Trophoblast cell (in vitro differentiated cells and primary cell): Measurements from ENCODE around the gene AIP.

Experiments used
- DNase-seq, 2 donors: peaks; one replicate each; pipeline ENCODE4 v3.0.0-alpha.2; 2016
- H2AFZ ChIP-seq: 2 replicates; pipeline ENCODE4 v1.6.1; 2013; ENCODE audit warnings: low read length, moderate library complexity, mild to moderate bottlenecking; ENCODE audit not compliant: insufficient read depth, poor library complexity
- H2AK5ac ChIP-seq: 2 replicates; pipeline ENCODE4 v1.6.1; 2013; ENCODE audit warnings: mild to moderate bottlenecking, low read length
- H2BK120ac ChIP-seq: 2 replicates; pipeline ENCODE4 v1.6.1; 2013; ENCODE audit warnings: low read length, mild to moderate bottlenecking, moderate library complexity; ENCODE audit not compliant: insufficient read depth, poor library complexity
- H2BK12ac ChIP-seq: 2 replicates; pipeline ENCODE4 v1.6.1; 2013; ENCODE audit warnings: mild to moderate bottlenecking, low read length, moderate library complexity
- H2BK5ac ChIP-seq: 2 replicates; pipeline ENCODE4 v1.6.1; 2013; ENCODE audit warnings: low read length, low read depth, moderate library complexity, mild to moderate bottlenecking; ENCODE audit not compliant: poor library complexity
- H3K14ac ChIP-seq: 2 replicates; pipeline ENCODE4 v1.6.1; 2013; ENCODE audit warnings: mild to moderate bottlenecking, low read length
- H3K18ac ChIP-seq: 2 replicates; pipeline ENCODE4 v1.6.1; 2013; ENCODE audit warnings: mild to moderate bottlenecking, low read length
- H3K23ac ChIP-seq: 2 replicates; pipeline ENCODE4 v1.6.1; 2013; ENCODE audit warnings: low read length
- H3K27ac ChIP-seq: 2 replicates; pipeline ENCODE4 v1.5.1; 2013; ENCODE audit warnings: low read depth, mild to moderate bottlenecking, inconsistent platforms, low read length, moderate library complexity
- H3K27me3 ChIP-seq: 2 replicates; pipeline ENCODE4 v1.6.1; 2013; ENCODE audit warnings: inconsistent platforms, mild to moderate bottlenecking, low read length, moderate library complexity; ENCODE audit not compliant: insufficient read depth
- H3K36me3 ChIP-seq, 2 experiments: 1 replicate in 1 of 2; 2 replicates in 1 of 2; pipeline ENCODE4 v1.6.1; 2013; ENCODE audit warnings: low read length in 2 of 2, mild to moderate bottlenecking in 2 of 2, moderate library complexity in 1 of 2; ENCODE audit not compliant: insufficient read depth in 2 of 2, control insufficient read depth in 1 of 2
- H3K4ac ChIP-seq: 2 replicates; pipeline ENCODE4 v1.6.1; 2013; ENCODE audit warnings: low read depth, mild to moderate bottlenecking, low read length, moderate library complexity
- H3K4me1 ChIP-seq, 2 experiments: 1 replicate in 1 of 2; 2 replicates in 1 of 2; pipeline ENCODE4 v1.6.1; 2013; ENCODE audit warnings: low read length in 2 of 2, mild to moderate bottlenecking in 2 of 2, moderate library complexity in 1 of 2; ENCODE audit not compliant: insufficient read depth in 2 of 2, control insufficient read depth in 1 of 2
- H3K4me2 ChIP-seq: 2 replicates; pipeline ENCODE4 v1.6.1; 2013; ENCODE audit warnings: inconsistent platforms, mild to moderate bottlenecking, low read length, moderate library complexity
- H3K4me3 ChIP-seq: 2 replicates; pipeline ENCODE4 v1.5.1; 2013; ENCODE audit warnings: mild to moderate bottlenecking, low read depth, low read length, inconsistent platforms
- H3K79me1 ChIP-seq: one replicate; pipeline ENCODE4 v1.6.1; 2013; ENCODE audit warnings: low read length
- H3K79me2 ChIP-seq: 2 replicates; pipeline ENCODE4 v1.6.1; 2013; ENCODE audit warnings: low read length, mild to moderate bottlenecking; ENCODE audit not compliant: control insufficient read depth, insufficient read depth, poor library complexity
- H3K9ac ChIP-seq: 2 replicates; pipeline ENCODE4 v1.6.1; 2013; ENCODE audit warnings: mild to moderate bottlenecking, low read length
- H3K9me3 ChIP-seq: 2 replicates; pipeline ENCODE4 v1.6.1; 2013; ENCODE audit warnings: low read depth, mild to moderate bottlenecking, control low read depth, inconsistent platforms, low read length; ENCODE audit not compliant: insufficient read depth
- H4K12ac ChIP-seq: 2 replicates; pipeline ENCODE4 v1.6.1; 2013; ENCODE audit warnings: low read depth, mild to moderate bottlenecking, low read length, moderate library complexity
- H4K8ac ChIP-seq: 2 replicates; pipeline ENCODE4 v1.6.1; 2013; ENCODE audit warnings: low read depth, mild to moderate bottlenecking, low read length, moderate library complexity
- H4K91ac ChIP-seq: one replicate; pipeline ENCODE4 v1.6.1; 2013; ENCODE audit warnings: low read depth, mild to moderate bottlenecking, low read length, moderate library complexity
- WGBS: extraction: QIAGEN DNeasy Blood & Tissue Kit; methylation state at CpG from one replicate; pipeline ENCODE4 v1.1.7; 2013; ENCODE audit warnings: missing lambda C conversion rate; ENCODE audit not compliant: insufficient read length, insufficient coverage; ENCODE audit errors: extremely low coverage; 5-methylcytosine and 5-hydroxymethylcytosine counted together

Gene AIP

GRCh38 chr11:67534070-67534679, 51.3 kb downstream of the AIP start:
- no peak overlapping the region for H3K9ac ChIP-seq
- H2BK120ac ChIP-seq = no peak overlapping the region
- H3K79me1 ChIP-seq = no peaks in the 10 kb centered on the region
- no peak overlapping the region for H3K4me3 ChIP-seq
- no peaks in the 10 kb centered on the region for H3K79me2 ChIP-seq
- no peak overlapping the region for H4K12ac ChIP-seq
- no peak overlapping the region for H3K4ac ChIP-seq
- no peak overlapping the region for H3K18ac ChIP-seq
- H3K36me3 ChIP-seq = peaks cover 0 to 2% of the 10 kb centered on the region in 2 experiments
- H3K27ac ChIP-seq = no peak overlapping the region
- no peak overlapping the region for H3K23ac ChIP-seq
- H2BK12ac ChIP-seq = no peak overlapping the region
- no peak overlapping the region for H4K8ac ChIP-seq
- H3K27me3 ChIP-seq = no peaks in the 10 kb centered on the region
- peaks cover 12% of the 10 kb centered on the region for H3K9me3 ChIP-seq
- no peak overlapping the region for H3K14ac ChIP-seq
- H4K91ac ChIP-seq = no peak overlapping the region
- no peak overlapping the region for H2AK5ac ChIP-seq
- H2BK5ac ChIP-seq = no peak overlapping the region
- no peak overlapping the region for H2AFZ ChIP-seq
- 100% methylated on average over 1 of the region's 4 CpGs for WGBS
- DNase-seq = no peak
- no peaks in the 10 kb centered on the region for H3K4me1 ChIP-seq
- H3K4me2 ChIP-seq = no peak overlapping the region

GRCh38 chr11:67535561-67535960, 52.7 kb downstream of the AIP start:
- no peak overlapping the region for H3K4me2 ChIP-seq
- no peak overlapping the region for H3K14ac ChIP-seq
- no peak overlapping the region for H3K27ac ChIP-seq
- no peak overlapping the region for H3K23ac ChIP-seq
- no peak for DNase-seq
- H2AFZ ChIP-seq = no peak overlapping the region
- no peak overlapping the region for H2BK120ac ChIP-seq
- WGBS = no CpG with 5 or more reads among the region's 1 CpG
- H3K18ac ChIP-seq = no peak overlapping the region
- peaks cover 8% of the 10 kb centered on the region for H3K9me3 ChIP-seq
- no peak overlapping the region for H4K8ac ChIP-seq
- no peak overlapping the region for H2BK12ac ChIP-seq
- no peak overlapping the region for H3K4ac ChIP-seq
- H3K4me3 ChIP-seq = no peak overlapping the region
- no peaks in the 10 kb centered on the region for H3K79me1 ChIP-seq
- H3K4me1 ChIP-seq = no peaks in the 10 kb centered on the region
- H3K27me3 ChIP-seq = no peaks in the 10 kb centered on the region
- H3K36me3 ChIP-seq = peaks cover 0 to 2% of the 10 kb centered on the region in 2 experiments
- H3K79me2 ChIP-seq = no peaks in the 10 kb centered on the region
- H2BK5ac ChIP-seq = no peak overlapping the region
- H4K91ac ChIP-seq = no peak overlapping the region
- no peak overlapping the region for H2AK5ac ChIP-seq
- no peak overlapping the region for H3K9ac ChIP-seq
- no peak overlapping the region for H4K12ac ChIP-seq

- no peak overlapping the region for H3K18ac ChIP-seq
- H3K23ac ChIP-seq = no peak overlapping the region
- no peak overlapping the region for H3K4me3 ChIP-seq
- no peak overlapping the region for H2BK120ac ChIP-seq
- H3K4me2 ChIP-seq = no peak overlapping the region
- no peak overlapping the region for H2AK5ac ChIP-seq
- H3K9ac ChIP-seq = no peak overlapping the region
- no peak overlapping the region for H3K27ac ChIP-seq
- WGBS = no CpG with 5 or more reads among the region's 6 CpGs
- peaks cover 0 to 2% of the 10 kb centered on the region in 2 experiments for H3K36me3 ChIP-seq
- H3K79me1 ChIP-seq = no peaks in the 10 kb centered on the region
- no peaks in the 10 kb centered on the region for H3K79me2 ChIP-seq
- no peak overlapping the region for H4K91ac ChIP-seq
- no peak overlapping the region for H2AFZ ChIP-seq
- no peak overlapping the region for H2BK5ac ChIP-seq
- H4K8ac ChIP-seq = no peak overlapping the region
- H3K9me3 ChIP-seq = peaks cover 7% of the 10 kb centered on the region
- DNase-seq = no peak
- no peaks in the 10 kb centered on the region for H3K4me1 ChIP-seq
- H2BK12ac ChIP-seq = no peak overlapping the region
- no peak overlapping the region for H4K12ac ChIP-seq
- no peaks in the 10 kb centered on the region for H3K27me3 ChIP-seq
- no peak overlapping the region for H3K14ac ChIP-seq
- no peak overlapping the region for H3K4ac ChIP-seq
Measured at GRCh38 chr11:67538306-67538705, 55.5 kb downstream of the AIP start.

- no peak overlapping the region for H2AFZ ChIP-seq
- WGBS = no CpG with 5 or more reads among the region's 10 CpGs
Measured at GRCh38 chr11:67538823-67539505, 56.1 kb downstream of the AIP start.

More at GRCh38 chr11:67538823-67539505, 56.1 kb downstream of the AIP start:
- no peak overlapping the region for H3K18ac ChIP-seq
- no peak overlapping the region for H4K8ac ChIP-seq
- no peak overlapping the region for H2BK5ac ChIP-seq
- H3K23ac ChIP-seq = no peak overlapping the region
- no peak overlapping the region for H2BK120ac ChIP-seq
- H3K14ac ChIP-seq = no peak overlapping the region
- no peaks in the 10 kb centered on the region for H3K79me2 ChIP-seq
- H3K4me3 ChIP-seq = no peak overlapping the region
- H2AK5ac ChIP-seq = no peak overlapping the region
- no peaks in the 10 kb centered on the region for H3K79me1 ChIP-seq
- no peaks in the 10 kb centered on the region for H3K36me3 ChIP-seq
- H3K4me1 ChIP-seq = no peaks in the 10 kb centered on the region
- no peak overlapping the region for H3K9ac ChIP-seq
- H4K91ac ChIP-seq = no peak overlapping the region
- DNase-seq = no peak
- no peaks in the 10 kb centered on the region for H3K27me3 ChIP-seq
- no peak overlapping the region for H3K4me2 ChIP-seq
- no peak overlapping the region for H3K27ac ChIP-seq
- no peak overlapping the region for H2BK12ac ChIP-seq
- H4K12ac ChIP-seq = no peak overlapping the region
- no peak overlapping the region for H3K4ac ChIP-seq
- peaks cover 3% of the 10 kb centered on the region for H3K9me3 ChIP-seq
